Stimulated activated CD8-positive, alpha-beta memory T cell treated with anti-CD3 and anti-CD28 coated beads, Interleukin-12 subunit alpha, Interleukin-12 subunit beta, amount 100 ng/mL, for 24 hours (primary cell): Measurements from ENCODE around the gene ANG.
A peak's percentile ranks its signal among the peaks of the same experiment; 100 is the strongest.

ENCODE experiments used
- DNase-seq: peaks from one replicate; pipeline ENCODE4 v3.0.0-alpha.2; 2020; ENCODE audit errors: extremely low read depth

ANG gene

DNA sequence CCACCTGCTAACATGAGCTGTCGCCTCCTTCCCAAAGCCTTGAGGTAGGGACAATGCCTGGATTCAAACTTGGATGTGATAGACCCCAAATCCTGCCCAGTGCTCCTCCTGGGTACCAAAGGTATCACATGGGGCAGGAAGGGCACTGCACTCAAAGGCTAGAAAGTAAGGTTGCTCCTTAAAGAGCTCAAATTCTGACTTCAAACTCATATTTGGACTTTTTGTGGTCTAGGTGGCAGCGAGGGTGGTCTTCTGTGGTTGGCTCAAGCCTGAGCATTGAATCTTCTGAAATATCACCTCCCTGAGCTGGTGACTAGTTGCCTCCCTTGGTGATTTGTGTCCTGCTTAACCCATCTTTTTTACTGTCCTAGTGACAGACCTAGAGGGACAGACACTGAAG lies 12.5 kb upstream of the ANG start:
- DNase-seq, result no peak

DNA sequence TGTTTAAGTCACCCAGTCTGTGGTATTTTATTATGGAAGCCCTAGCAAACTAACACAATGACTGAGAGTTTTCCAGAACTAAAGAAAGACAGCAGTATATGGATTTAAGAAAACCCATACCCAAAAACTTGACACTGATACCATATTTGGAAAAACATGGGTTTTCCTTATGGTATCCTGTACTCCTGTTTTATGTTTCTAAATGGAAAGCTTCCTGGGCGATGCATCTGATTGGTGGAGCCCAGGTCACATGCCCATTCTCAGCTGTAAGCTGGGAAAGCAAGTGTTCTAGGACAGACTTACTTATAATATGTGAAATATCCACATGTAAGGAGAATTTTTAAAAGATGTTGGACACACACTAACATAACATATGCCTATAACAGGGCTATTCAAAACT lies 8.7 kb upstream of the ANG start:
- DNase-seq, result no peak

DNA sequence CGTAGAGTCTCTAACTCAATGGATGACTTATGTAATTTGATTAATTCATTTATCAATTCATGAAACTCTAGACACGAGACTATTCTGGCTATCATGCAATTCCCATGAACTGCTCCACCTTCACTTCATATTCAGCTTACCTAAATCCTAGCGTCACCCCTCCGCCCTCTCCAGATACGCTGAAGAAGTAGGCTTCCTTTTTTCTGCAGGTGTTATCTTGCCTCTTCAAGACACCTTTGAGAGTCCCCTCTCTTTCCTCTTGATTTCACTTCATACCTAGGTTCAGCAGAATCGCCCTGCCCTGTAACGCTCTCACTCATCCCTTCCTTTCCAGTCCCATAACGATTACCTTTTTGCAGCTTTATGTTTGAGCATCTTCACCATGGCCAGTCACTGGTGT lies 8.2 kb upstream of the ANG start:
- no peak for DNase-seq

DNA sequence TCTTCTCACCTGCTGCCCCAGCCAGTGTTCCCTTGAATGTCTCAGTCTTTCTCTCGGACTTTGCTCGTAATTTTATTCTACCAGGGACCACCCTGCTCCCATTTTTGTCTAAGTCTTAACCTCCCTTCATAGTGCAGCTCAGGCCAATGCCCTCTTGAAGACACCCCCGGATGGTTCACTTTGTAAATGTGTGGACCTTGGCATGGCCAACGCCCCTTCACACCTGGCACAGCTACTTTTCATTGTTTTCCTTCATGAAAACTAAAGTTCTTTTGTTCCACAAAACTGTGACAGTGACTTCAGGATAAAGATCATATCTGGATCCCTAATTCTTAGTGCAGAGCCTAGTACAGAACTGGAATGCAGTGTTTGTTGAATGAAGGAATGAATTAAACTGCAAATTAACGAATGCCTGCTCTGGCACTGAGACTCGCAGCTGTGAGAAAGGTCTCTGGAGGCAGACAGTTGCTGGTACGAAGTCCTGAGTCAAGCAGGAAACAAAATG lies 7.7 kb upstream of the ANG start:
- DNase-seq, result no peak

DNA sequence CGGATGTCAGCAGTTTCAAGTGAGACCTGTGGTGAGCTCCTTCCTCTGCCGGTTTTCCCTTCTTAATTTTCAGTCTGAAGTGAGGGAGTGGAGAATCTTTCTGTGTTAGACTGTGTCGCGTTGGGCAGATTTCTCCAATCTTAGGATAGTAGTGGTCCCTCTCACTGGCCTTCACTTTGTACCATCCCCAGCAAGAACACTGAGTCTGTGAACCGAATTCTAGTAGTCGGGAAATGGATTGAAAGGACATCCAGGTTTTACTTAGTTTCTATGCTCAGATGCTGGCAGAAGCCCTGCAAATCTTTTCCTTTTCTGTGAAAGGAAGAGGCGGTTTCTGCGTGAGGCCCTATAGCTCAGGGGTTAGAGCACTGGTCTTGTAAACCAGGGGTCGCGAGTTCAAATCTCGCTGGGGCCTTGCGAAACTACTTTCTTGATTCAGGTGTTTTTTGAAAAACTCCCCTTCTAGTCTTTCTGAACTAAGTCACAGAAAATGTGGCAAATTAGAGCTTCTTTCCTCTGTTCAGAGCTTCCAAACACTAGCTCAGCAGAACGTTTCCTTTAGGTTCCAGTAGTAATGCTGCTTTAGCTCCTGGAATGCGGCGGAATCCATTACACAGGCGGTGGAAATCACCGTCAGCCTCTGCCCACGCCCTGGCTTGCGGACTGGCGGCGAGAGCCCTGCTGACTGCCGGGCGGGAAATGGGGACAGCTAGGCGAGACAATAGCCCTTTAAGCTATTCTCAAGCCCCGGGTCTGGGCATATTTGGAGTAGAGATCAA lies 7.0 kb upstream of the ANG start:
- peak; percentile 62 for DNase-seq

DNA sequence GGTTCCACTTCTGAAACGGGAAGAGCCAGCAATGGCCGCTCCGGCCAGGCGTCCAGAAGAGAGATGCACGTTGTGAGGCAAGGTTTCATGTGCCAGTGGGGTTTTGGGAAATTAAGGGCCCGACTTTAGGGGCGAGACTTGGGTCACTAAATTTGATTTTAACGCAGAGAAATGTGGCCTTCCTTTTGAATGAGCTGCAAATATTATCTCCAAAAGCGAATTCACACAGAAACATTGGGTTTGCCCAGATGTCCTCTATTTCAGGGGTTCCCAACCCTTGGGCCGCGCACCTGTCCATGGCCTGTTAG lies 6.5 kb upstream of the ANG start:
- no peak for DNase-seq

DNA sequence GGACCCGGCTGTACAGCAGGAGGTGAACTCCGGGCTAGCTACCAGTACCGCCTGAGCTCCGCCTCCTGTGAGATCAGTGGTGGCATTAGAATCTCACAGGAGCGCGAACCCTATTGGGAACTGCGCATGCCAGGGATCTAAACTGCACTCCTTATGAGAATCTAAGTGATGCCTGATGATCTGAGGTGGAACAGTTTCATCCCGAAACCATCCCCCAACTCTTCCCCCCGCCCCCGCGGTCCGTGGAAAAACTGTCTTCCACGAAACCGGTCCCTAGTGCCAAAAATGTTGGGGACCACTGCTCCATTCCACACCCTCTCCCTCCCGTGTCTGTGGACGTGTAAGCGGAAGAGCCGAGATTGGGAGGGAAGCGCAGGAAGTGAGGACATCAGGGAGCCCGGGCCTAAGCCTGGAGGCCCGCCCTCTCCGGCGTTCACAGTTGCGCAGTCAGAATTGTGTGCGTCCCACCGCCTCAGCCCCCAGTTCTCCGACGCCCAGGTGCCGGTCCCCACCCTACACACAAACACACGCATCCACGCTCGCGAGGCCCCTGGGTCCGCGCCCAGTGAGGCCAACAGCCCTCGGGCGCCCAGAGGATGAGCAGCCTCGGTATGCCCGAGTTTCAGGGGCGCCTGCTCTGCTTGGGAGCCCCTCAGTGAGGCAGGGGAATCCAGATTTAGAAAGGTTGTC lies 6.0 kb upstream of the ANG start:
- DNase-seq, result peak; percentile 59

DNA sequence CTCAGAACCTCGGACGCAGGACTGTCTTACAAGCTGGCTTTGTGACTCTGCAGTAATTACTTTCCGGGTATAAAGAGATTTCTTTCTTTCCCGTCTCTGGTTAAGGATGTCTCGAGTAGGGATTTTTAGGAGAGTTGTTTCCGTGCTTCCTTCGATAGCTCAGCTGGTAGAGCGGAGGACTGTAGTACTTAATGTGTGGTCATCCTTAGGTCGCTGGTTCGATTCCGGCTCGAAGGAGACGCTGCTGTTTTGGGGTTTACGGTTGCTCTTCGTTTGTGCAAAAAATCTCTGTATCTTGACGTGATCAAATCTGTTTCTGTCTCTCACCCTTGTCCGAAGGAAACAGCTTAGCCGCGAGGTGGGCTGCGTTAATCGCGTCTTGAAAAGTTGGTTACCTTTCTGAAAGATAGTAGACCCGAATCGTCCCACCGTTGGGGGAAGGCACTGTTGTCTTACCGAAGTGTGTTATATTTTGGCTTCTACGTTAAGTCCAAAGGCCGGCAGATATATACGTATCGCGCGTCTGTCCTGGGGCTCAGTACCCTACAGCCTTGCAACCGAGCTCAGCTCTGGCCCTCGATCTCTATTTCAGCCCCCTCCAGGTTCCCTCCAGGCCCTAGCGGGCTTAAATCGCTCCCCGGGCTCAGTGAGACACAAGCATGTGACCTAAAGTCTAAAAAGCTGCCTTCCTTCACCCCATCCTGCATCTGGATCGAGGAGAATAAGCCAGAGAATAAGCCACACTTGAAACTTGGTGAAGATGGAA lies 5.3 kb upstream of the ANG start:
- peak; percentile 42 for DNase-seq

DNA sequence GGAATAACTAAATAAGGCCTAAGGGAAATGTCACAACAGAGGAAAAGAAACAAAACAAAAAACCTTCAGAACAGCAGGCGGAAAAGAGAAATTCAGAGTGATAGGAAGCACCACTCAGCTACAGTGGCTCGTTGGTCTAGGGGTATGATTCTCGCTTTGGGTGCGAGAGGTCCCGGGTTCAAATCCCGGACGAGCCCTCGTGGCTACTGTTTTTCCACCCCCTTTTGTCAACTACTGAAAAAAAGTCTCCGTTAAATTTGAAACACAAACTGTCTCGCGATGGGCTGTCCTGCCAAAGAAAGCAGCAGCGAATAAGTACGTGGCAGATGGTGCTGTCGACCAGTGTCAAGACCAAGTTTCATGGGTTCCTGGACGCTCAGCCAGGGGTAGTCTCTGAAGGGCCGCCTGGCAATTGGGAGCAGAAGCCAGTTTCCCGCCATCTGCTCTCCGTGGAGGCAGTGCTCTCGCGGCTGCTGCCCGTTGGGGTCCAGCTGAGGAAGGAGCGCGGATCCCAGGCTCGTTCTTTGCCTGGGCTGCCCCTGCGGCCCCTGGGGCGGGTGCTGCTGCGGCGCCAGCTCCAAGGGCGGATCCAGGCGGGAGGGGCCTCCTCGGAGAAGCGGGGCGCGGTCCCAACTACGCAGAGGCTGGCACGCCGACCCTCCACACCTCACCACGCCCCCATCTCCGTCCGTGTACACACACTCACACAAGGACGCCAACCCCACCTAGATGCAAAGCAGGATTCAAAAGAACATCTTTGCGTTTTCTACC lies 4.5 kb upstream of the ANG start, which contains the start of gene RNASE4:
RNASE4 (plus strand) TSS at position 670 of the 771 bp plus-strand sequence. CDS start 14,812 bp downstream, outside the sequence.
- peak; percentile 55 for DNase-seq

DNA sequence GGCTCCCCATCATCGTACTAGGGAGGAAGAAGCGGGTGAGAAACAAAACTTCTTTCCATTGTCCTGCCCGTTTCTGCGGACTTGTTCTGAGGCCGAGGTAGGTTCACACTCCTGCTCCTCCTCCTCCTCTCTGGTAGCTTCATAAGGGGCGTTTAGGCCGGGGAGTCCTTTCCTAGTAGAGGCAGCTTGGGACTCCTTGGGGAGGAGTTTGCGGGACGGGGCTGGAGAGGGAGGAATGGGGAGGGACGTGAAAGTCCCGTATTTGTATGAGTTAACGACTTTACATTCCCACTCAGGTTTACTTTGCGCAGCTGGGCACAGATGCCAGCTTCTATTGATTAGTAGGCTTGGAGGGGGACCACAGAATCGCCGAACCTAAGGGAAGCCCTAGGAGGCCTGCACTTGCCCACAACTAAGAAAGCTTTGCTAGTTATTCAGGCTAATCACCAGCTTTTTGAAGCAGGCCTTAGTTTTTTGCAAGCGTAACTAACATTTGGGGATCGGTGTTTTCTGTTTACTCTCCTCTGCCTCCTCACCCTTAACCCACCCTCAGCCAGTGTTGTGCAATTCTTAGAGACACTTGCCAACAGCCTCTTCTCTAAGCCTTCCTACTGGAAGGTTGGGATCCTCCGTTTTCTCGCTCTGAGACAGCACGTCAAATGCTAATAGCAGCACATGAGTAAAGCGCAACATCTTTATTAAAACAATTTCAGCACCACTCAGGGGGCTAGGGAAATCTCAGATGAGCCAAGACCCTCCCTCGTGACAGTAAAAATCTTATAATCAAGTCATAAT lies 3.7 kb upstream of the ANG start:
- DNase-seq, result no peak

DNA sequence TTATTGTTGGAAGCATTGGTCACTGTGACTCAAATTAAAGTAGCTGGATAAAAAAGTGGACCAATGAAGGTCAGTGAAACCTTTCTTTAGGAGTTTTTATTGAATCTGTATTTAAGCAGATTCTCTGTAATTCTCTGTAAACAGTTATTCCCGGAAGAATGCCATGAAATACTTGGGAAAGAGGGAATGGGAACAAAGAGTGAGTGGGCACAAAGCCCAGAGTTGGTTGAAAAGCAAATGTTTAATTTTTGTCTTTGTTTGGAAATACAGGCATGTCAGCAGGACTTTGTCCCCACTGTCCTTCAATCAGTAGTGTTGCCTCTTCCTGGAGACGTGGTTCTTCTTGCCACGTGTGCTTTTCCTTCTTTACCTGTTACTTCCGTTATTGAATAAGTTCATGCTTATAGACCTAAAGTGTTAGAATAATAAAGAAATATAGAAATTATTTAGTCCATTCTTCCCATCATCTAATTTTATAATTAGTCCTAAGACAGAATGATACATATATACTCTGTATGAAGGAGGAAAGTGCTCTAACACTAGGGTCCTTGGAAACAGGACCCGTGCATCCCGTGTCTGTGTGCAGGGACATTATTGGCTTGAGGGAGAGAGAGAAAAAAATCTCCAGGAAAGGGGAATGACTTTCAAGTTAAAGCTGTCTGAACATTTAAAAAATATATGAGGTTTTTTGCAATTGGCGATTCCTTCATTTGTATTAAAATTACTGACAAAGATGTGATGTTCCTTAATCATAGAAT lies 2.0 kb upstream of the ANG start:
- no peak for DNase-seq

DNA sequence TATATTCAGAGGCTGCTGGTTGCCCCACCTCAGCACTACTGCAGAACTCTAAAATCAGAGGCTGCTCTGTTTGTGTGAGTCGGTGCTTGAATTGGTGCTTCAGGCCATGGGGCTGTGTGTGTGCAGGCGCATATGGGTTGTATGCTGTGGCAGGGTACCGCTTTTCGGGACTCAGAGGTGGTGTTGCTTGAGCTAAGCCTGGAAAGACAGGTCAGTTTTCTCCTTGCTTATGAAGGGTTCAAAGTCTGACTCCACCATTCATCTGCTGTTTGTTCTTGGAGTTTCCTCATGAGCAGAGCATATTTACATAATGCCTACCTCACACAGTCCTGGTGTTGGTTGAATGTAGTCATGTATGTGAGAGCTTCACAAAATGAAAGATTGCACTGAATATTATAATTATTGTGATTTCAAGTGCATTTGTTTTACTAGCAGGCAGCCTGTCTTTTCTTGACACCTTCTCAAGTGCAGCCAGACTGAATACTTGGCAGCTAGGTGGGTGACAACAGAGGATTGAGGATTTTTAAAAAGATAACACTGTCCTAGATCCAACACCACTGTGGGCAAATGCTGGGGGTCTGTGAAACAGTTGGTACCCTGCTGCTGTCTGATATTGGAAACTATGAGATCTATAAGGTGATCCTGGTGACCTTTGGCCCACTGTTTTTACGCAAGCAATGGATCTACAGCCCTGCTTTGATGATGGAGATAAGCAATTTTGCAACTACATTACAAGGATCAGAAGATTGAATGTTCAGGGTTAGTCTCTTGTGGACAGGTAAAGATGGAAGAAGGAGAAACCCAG lies 1.0 kb upstream of the ANG start:
- no peak for DNase-seq

DNA sequence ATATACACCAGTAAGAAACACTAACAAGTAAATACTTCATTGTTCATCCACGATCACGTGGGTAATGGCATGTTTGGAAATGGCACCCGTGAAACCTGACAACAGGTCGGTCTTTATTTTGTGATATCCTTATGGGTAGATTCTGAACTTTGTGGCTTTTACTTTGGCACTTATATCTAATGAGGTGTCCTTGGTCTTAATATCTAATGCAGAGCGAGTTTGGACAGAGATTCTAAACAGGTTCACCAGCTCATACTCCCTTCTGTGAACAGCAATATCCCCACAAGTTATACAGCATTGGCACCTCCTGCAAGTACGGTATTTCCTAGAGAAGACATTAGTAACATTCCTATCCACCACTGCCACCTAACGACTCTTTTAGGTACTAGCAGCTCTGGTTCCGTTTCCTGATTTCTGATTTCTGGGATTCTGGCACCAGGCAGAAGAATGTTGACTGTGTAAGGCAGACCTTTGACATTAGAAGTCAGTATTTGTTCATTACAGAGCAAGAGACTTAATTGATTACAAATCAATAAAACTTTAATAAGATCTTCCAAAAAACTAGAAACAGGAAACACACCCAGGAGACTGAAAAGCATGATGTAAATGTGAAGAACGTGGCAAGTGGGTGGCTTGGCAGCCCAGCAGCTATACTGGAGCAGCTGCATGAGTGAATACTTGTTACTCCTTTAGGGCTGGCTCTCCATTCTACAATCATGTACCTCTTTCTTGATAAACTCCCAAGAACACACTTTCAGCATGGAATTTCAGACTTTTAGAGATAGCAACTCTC lies 2.5 kb downstream of the ANG start:
- no peak for DNase-seq

DNA sequence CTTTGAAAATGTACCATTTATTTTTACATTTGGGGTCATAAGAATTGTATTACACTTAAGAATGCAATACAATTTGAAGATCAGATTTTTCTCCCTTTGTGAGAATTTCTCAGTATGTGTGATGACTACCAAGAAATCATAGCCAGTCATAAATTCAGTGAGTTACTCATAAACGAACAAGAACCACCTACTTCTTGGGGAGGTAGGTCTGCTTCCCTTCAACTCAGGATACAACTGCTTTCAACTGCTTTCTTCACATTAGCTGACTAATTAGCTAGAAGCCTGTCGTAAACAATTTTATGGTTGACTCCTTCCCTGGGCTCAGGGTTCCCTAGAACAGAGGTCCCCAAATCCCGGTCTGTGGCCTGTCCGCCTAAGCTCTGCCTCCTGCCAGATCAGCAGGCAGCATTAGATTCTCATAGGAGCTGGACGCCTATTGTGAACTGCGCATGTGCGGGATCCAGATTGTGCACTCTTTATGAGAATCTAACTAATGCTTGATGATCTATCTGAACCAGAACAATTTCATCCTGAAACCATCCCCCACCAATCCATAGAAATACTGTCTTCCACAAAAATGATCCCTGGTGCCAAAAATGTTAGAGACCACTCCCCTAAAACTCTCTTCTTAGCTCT lies 3.7 kb downstream of the ANG start:
- DNase-seq, result no peak

DNA sequence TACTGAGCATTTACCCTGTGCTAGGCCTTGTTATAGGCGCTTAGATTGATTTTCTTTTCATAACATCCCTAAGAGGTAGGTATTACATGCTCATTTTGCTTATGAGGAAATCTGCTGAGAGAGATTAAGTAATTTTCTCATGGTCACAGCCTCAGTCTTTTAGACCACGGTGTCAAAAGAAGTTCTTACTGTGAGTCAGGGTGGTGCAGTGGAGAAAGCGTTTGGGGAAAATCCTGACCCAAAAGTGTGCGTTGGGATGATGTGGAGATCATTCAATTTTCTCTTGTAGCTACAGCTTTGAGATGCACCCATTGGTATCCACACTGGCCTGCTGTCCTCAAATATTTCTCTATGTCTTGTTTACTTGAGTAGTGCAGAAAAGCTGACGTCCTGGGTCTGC lies 8.2 kb downstream of the ANG start:
- no peak for DNase-seq

DNA sequence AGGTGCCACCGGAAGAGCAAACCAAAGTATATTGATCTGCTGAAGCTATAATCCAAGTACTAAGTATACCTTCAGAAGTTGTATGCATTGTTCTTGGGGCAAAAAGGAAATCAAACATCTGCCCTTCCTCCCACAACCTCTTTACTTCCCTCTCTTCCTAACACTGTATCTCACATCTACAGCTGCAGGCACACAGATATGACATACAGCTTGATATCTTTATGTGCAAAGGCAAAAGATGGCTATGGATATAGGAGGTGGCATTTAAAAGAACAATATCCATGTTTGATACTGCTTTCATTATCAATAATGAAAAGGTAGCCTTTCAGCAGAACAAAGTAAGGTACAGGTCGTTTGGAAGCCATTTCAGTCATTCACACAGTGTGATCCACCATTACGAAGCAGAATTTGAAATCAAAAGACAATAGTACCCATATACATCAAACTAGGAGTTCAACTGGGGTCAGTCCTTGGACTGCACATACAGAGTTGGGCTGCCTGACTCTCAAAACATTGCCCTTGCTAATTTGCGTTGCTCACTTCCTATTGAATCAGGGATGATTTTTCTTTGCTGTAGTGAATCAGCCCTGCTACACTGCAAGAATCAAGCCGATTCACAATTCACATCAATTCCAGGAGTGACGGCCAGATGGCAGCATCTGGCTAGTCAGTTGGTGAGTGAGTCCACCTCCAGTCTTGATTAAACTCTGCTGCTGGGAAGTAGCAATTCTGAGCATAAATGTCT lies 8.9 kb downstream of the ANG start:
- DNase-seq, result no peak

DNA sequence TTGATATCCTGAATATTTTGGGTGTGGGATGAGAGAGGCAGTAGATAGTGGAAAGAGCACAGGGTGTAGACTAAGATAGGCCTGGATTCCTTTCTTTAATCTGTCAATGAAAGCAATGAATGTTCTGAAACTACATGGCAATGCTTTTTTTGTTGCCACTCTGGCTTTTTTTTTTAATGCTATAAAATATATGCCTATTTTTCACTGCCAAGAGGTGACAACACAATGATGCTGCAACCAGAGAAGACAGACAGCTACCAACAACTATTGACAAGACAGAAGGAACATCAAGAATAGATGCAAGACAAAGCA lies 9.4 kb downstream of the ANG start:
- no peak for DNase-seq

DNA sequence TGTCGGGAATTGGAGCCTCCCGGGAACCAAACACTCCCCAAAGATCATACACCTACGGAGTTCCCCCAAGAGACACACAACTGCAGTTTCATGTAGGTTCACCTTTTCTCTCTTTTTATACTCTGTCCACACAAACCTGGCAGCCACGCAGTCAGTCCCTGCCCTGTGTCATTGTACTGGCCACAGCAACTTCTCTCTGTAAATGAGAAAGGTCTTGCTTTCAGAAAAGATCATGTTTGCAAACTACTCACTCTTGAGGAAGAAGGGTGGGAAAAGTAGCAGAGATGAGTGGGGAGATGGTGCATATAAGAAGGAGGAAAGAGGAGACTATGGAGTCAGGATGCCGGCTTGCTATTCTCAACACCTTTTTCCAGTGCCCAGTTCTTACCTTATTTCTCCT lies 10.4 kb downstream of the ANG start:
- DNase-seq, result no peak
